NCI-H446 (cell line): ENCODE measurements around the gene DENND4A.

Experiments
- DNase-seq, 2 experiments: peaks; one replicate each; lab custom pipeline; 2025; lab: John Stamatoyannopoulos, UW

DENND4A gene

DNA sequence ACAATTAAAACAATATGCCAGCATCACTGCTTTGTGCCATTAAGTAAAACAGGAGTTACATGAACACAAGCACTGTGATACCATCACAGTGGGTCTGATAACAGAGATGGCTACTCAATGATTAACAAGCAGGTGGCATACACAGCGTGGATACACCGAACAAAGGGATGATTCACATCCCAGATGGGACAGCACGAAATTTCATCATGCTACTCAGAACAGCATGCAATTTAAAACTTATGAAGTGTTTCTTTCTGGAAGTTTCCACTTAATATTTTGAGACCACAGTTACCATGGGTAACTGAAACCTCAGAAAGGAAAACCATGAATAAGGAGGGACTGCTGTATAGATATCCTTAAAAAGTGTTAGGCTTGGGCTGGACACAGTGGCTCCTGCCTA lies 125.8 kb downstream of the DENND4A start:
- no peak for DNase-seq

DNA sequence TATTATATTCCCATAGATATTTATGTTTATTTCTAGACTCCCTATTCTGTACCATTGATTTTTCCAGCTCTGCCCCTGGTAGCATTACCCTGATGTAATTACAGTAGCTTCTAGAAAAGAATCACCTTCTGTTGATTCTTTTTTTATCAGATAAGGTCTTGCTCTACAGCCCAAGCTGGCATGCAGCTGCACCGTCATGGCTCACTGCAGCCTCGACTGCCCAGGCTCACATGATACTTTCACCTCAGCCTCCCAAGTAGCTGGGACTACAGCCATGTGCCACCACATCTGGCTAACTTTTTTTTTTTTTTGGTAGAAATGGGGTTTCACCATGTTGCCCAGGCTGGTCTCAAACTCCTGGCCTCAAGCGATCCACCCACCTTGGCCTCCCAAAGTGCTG lies 128.6 kb downstream of the DENND4A start:
- no peak for DNase-seq

DNA sequence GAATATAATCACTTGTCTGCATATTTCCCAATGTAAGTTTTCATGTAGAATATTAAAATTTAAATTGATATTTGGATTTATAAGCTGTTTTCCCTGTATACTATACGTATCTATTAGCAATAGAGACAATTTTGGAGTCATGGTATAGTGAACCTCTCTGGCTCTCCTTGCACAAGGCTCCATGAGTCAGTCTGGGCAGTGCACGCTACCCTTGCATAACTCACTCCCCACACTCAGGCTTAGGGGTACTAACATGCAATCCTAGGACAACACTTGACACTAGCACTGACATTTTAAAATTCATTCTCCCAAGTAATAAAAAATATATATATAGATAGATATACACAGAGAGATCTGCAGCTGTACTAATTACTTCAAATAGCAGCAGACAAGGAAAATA lies 131.2 kb downstream of the DENND4A start:
- DNase-seq = no peak

- DNase-seq = no peak
Measured at GRCh38 chr15:65659502-65660052, 132.5 kb downstream of the DENND4A start.

- no peak for DNase-seq
Measured at GRCh38 chr15:65655457-65655856, 136.6 kb downstream of the DENND4A start.

DNA sequence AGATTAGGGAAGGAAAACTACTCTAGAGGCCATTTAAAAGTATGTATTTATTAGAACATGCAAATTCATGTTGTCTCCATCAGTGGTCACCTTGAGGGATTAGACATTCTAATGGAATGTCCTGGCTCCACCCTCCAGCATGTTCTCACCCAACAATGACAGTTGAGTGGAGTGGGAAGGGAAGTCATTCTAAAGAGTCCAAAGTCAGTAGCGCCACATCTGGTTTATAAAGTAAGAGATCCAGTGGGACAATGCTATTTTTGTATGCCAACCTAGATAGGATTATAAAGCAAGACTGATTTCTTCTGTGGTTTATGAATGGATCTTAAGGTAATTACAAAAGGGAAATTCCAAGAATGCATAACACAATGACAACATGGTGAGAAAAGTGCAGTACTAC lies 137.1 kb downstream of the DENND4A start:
- DNase-seq = no peak

- DNase-seq = no peak
Measured at GRCh38 chr15:65653801-65654521, 138.1 kb downstream of the DENND4A start.

GRCh38 chr15:65653341-65653740 lies 138.8 kb downstream of the DENND4A start:
- no peak for DNase-seq

DNA sequence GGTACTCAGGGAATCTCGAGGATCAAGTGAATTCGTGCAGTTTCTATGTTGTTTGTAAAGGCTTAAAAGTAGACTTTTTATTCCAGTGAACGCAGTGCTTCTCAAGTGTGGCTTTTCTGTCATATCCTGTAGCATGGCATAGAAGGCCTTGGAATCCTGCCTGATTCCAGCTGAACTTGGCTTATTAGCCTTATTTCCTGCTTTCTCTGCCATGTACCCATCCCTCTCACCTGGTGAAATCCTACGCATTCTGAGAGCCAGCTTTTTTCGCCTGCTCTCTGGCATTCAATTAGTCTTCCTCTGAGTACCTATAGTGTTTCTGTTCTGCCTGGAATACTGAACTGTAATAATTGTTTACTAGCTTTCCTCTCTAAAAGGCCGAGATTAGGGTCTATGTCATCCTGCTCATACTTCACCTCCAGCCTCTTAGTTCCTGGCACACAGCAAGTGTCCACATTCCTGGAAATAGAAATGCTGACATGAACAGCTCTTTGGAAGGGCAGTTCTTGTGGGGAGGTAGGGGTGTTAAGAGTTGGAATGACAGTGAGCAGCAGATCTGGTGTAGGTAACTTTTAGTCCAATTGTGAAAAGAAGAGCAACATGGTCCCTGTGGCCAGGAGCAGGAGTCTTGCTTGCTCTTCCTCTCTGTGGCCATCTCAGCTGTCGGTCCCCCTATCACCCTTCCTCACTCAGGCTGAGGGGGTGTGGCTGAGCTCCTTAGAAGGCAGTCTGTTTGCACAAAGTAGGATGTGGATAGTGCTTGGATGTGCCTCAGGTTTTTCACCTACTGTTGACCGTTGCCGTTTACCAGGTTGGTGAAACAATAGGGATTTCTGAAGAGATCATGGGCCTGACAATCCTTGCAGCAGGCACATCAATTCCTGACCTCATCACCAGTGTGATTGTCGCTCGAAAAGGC lies 140.0 kb downstream of the DENND4A start:
- DNase-seq = no peak

DNA sequence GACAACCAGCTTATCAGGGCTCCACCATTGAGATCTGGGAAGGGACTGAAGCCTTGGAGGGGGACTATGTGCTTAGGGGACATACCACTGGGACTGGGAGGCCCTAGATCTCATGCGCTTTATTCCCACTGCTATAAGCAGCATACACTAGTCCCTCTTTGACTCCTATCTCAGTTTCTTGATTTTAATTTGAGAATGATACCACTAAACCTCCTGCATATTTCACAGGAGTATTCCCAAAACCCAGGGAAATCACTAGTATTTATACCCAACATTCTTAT lies 141.1 kb downstream of the DENND4A start:
- no peak for DNase-seq

DNA sequence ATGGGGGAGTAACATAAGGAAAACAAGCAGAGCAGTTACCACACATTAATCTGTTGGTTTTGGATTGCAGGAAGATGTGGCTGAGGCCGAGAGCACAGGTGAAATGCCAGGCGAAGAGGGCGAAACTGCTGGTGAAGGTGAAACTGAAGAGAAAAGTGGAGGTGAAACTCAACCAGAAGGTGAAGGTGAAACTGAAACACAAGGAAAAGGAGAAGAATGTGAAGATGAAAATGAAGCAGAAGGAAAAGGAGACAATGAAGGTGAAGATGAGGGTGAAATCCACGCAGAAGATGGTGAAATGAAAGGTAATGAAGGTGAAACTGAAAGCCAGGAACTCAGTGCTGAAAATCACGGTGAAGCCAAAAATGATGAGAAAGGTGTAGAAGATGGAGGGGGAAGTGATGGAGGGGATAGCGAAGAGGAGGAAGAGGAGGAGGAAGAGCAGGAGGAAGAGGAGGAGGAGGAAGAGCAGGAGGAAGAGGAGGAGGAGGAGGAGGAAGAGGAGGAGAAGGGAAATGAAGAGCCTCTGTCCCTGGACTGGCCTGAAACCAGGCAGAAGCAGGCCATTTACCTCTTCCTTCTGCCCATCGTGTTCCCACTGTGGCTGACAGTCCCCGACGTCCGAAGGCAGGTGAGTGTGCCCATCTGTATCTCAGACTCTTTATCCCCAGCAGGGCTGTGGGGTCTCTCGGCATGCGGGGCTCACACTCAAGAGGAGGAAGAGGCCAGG lies 141.6 kb downstream of the DENND4A start:
- no peak for DNase-seq

DNA sequence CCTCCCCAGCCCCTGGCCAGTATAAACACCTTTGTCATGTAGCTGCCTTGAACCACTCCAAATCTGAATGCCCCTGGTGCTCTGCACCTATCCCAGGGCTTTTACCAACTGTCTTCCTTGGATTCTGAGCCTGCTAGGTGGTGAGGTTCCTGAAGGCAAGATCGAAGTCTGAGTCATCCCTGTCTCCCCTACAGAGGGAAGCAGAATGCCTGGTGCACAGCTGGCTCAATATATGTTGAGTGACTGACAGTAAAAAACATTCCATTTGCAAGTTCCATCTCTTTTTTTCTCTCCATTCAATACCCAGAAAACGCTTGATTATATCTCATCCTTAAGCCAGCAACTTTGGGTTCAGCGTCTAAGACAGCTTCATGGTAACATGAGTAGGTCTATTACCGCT lies 145.6 kb downstream of the DENND4A start:
- DNase-seq = no peak

- DNase-seq = no peak
Measured at GRCh38 chr15:65645392-65645791, 146.7 kb downstream of the DENND4A start.

DNA sequence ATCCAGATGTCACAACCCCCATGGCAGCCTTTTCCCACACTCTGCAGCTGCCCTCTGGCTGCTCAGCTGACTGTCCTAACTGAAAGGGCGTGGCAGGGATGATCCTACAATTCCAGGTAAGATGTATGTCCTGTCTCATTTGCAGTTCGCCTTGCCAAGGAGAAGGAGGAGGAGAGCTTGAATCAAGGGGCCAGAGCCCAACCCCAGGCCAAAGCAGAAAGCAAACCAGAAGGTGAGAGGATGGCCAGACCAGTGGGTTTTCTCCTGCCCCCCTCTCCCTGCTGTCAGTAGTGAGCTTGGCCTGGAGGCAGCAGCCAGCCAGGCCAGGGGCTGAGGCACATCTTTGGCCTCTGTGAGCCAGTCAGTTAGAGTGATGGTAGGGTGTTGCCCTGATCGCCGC lies 147.8 kb downstream of the DENND4A start:
- DNase-seq = no peak

DNA sequence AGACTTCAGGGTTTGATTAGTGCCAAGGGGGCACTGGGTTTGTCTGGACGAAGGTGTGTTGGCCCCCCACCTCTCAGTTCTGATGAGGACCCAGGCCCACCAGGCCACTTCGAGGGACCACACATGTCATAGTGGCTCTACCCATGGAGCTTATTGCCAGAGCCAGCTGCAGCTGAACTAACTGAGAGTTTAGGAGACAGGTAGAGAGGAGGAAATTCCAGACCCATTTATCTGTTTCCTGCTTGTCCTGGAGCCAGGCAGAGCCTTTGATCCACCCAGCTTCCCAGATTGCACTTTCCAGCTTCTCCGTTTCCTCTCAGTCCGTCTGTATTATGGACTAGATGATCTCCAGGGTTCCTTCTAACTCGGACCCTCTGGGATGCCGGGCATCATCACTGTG lies 149.5 kb downstream of the DENND4A start:
- no peak for DNase-seq

GRCh38 chr15:65641768-65642475 lies 150.2 kb downstream of the DENND4A start:
- no peak for DNase-seq

GRCh38 chr15:65639509-65639908 lies 152.6 kb downstream of the DENND4A start:
- no peak for DNase-seq

GRCh38 chr15:65638681-65639089 lies 153.4 kb downstream of the DENND4A start:
- DNase-seq = peak; percentile 27 to 72

DNA sequence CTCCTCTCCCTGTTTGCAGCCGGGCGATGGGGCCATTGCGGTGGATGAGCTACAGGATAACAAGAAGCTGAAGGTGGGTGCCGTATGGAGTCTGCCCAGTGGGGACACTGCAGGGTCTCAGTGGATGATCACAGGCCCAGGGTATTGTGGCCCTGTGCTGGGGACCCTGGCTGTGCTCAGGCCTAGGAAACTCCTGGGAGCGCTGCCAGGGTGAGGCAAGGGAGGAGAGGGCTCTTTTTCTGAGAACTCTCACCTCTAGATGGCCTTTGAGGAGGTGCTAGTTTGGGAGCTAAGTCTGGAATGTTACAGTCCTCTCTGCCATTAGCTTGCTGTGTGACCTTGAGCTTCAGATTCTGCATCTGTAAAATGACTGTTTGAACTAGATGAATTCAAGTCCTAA lies 154.0 kb downstream of the DENND4A start:
- no peak for DNase-seq

DNA sequence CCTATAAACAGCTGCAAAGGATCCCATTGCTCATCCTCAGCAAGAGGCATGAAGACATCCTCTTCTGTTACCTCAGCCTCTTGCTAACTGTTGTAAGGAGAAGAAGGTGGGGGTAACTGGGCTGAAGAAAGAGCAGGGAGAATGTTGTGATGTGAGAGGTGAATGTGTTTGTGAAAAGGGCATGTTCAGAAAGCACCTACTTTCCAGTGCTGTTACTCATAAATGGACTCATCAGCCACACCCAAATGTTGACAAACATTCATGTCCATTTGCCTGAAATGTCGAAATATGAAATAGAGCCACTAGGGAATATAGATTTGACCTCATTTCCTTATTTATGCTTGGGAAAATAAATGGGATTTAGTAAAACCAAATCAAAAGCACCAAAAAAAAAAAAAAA lies 157.7 kb downstream of the DENND4A start:
- DNase-seq = no peak

DNA sequence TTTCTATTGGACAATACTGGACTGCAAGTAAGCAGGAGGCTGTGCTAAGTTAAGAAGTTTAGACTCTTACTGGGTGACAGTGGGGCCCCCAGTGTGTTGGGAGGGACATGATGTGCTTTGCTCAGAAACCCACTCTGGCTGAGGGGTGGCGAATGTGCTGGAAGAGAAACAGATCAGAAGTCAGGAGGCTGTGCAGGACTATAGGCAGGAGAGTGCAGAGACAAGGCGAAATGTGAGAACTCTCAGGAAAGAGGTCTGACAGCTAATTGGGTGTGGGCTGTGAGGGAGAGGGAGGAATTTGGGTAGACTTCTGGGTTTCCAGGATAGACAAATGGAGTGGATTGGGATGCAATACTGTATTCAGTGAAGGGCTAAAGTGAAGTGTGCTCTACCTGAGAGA lies 158.3 kb downstream of the DENND4A start:
- no peak for DNase-seq

DNA sequence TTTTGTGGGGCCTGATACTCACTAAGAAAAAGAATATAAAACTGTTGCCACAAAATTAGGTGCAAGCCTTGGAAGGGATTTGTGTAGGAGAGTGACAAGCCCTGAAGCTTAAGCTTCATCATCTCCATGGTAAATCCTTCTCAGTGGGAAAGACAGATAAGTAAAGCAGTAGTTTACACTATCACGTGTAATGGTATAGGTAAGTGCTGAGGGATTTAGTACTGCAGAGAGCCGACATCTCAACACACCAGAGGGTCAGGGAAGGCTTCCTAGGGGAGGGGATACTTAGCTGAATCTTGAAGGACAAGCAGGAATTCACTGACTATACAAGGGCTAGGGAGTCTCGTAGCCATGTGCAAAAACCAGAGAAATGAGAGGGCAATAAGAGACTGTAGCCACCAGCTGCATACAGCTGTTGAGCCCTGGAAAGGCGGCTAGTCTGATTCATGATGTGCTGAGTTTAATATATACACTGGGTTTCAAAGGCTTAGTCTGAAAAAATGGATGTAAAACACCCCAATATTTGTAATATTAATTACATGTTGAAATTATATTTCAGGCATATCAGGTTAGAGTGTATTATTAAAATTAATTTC lies 159.2 kb downstream of the DENND4A start:
- DNase-seq = no peak
